ENCODE data around the gene BLOC1S1. TPM values are rescaled to one million over a fixed set of nuclear protein-coding genes. Genes with fewer than 3 reads are reported as not detected.

Gene BLOC1S1
- total and polyA plus RNA-seq, 9 of the 15 experiments (the other 6 are each of a cell fraction or from before 2014, with no cell fraction given): 75.2 to 161 (median 98.8) TPM

DNA sequence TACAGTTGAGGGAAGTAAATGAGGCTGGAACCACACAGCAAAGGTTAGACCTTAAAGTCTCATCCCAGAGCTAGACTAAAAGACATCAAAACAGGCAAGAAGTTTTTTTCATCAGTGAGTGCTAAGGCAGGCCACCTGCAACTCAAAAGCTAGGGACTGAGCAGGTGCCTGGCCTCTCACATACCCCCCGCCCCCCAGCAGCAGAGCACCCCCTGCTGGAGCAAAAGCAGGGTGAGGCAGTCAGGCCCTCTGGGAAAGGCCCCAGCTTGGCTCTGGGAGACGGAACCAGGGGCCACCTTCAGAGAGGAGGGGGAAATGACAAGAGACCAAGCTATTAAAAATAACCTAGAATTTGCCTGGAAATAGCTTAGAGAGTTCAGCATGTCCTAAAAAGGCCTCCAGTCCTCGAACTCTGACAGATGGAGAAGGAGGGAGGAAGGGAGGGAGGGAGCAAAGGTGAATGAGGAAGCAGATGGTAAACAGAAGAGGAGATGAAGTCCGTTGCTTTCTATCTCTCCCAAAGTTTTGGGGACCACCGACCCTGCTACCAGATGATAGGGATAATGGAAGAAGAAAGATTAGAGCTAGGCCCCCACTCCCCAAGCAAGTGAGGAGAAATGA is 10.0 kb upstream of the BLOC1S1 start (continued):
- TF ChIP-seq ETV6 (IDR thresholded peaks at IDR 0.05; ENCODE audit: borderline replicate concordance in 1 of 2, low read depth in 2 of 2, low read length in 1 of 2) (no peak), ETV6 (CRISPR knock-in tag; IDR thresholded peaks at IDR 0.05; ENCODE audit: borderline replicate concordance) (no peak), ZNF764 (CRISPR knock-in tag; IDR thresholded peaks at IDR 0.05; ENCODE audit: low read depth) (peak; percentile 78; the same call in 1 of the 2 replicates)
- TF ChIP-seq, protein P1, sequence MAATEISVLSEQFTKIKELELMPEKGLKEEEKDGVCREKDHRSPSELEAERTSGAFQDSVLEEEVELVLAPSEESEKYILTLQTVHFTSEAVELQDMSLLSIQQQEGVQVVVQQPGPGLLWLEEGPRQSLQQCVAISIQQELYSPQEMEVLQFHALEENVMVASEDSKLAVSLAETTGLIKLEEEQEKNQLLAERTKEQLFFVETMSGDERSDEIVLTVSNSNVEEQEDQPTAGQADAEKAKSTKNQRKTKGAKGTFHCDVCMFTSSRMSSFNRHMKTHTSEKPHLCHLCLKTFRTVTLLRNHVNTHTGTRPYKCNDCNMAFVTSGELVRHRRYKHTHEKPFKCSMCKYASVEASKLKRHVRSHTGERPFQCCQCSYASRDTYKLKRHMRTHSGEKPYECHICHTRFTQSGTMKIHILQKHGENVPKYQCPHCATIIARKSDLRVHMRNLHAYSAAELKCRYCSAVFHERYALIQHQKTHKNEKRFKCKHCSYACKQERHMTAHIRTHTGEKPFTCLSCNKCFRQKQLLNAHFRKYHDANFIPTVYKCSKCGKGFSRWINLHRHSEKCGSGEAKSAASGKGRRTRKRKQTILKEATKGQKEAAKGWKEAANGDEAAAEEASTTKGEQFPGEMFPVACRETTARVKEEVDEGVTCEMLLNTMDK (IDR thresholded peaks at IDR 0.05; ENCODE audit: borderline replicate concordance, insufficient read depth, low read depth, low read length, poor library complexity, severe bottlenecking): peak; percentile 91
- TF ChIP-seq, protein P2, sequence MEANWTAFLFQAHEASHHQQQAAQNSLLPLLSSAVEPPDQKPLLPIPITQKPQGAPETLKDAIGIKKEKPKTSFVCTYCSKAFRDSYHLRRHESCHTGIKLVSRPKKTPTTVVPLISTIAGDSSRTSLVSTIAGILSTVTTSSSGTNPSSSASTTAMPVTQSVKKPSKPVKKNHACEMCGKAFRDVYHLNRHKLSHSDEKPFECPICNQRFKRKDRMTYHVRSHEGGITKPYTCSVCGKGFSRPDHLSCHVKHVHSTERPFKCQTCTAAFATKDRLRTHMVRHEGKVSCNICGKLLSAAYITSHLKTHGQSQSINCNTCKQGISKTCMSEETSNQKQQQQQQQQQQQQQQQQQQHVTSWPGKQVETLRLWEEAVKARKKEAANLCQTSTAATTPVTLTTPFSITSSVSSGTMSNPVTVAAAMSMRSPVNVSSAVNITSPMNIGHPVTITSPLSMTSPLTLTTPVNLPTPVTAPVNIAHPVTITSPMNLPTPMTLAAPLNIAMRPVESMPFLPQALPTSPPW (CRISPR knock-in tag; IDR thresholded peaks at IDR 0.05): peak; percentile 55
